ENCODE measurements around the gene ATP10A. TPM values are rescaled to one million over a fixed set of nuclear protein-coding genes. Genes with fewer than 3 reads are reported as not detected.

The ATP10A gene
- total RNA-seq, 2 donors from 2014 or later: 28.6 to 36.8 TPM

DNA sequence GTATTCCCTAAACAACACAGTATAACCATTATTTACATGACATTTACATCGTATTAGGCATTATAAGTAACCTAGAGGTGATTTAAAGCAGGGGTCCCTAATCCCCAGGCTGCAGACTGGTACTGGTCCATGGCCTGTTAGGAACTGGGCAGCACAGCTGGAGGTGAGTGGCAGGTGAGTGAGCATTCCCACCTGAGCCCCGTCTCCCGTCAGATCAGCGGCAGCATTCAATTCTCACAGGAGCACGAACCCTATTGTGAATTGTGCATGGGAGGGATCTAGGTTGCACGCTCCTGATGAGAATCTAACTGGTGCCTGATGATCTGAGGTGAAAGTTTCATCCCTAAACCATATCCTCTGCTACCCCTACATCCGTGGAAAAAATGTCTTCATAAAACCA lies 138.2 kb downstream of the ATP10A start:
- peaks cover 5% of the 10 kb centered on the region for H3K4me1 Mint-ChIP-seq
- no peaks in the 10 kb centered on the region for H3K9me3 ChIP-seq (ENCODE audit: control insufficient read depth, low read length, poor library complexity, severe bottlenecking)
- DNase-seq (no peak), ATAC-seq (no peak)
- H3K27ac Mint-ChIP-seq: no peak overlapping the region
- no peak overlapping the region for H3K4me3 Mint-ChIP-seq
- no peaks in the 10 kb centered on the region for H3K27me3 Mint-ChIP-seq
- peaks cover 9% of the 10 kb centered on the region for H3K36me3 Mint-ChIP-seq (ENCODE audit: low read depth)

DNA sequence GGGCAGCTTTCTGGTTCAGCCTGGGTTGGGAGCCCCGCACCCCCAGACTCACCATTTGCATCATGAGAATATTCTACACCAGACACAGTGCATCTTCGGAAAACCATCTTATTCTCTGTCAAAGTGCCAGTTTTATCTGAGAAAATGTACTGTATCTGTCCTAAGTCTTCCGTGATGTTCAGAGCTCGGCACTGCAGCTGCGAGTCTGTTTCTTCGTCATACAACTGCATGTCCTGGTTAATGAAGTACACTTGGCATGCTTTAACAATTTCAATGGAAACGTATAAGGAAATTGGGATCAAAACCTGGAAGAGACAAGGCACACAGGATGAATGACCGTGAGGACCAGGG lies 141.5 kb downstream of the ATP10A start:
- H3K4me1 Mint-ChIP-seq: peaks cover 2% of the 10 kb centered on the region
- H3K27ac Mint-ChIP-seq: peak overlapping the region; percentile 27
- DNase-seq (no peak), ATAC-seq (no peak)
- H3K9me3 ChIP-seq (ENCODE audit: control insufficient read depth, low read length, poor library complexity, severe bottlenecking): no peaks in the 10 kb centered on the region
- H3K36me3 Mint-ChIP-seq (ENCODE audit: low read depth): peaks cover 7% of the 10 kb centered on the region
- no peak overlapping the region for H3K4me3 Mint-ChIP-seq
- no peaks in the 10 kb centered on the region for H3K27me3 Mint-ChIP-seq

DNA sequence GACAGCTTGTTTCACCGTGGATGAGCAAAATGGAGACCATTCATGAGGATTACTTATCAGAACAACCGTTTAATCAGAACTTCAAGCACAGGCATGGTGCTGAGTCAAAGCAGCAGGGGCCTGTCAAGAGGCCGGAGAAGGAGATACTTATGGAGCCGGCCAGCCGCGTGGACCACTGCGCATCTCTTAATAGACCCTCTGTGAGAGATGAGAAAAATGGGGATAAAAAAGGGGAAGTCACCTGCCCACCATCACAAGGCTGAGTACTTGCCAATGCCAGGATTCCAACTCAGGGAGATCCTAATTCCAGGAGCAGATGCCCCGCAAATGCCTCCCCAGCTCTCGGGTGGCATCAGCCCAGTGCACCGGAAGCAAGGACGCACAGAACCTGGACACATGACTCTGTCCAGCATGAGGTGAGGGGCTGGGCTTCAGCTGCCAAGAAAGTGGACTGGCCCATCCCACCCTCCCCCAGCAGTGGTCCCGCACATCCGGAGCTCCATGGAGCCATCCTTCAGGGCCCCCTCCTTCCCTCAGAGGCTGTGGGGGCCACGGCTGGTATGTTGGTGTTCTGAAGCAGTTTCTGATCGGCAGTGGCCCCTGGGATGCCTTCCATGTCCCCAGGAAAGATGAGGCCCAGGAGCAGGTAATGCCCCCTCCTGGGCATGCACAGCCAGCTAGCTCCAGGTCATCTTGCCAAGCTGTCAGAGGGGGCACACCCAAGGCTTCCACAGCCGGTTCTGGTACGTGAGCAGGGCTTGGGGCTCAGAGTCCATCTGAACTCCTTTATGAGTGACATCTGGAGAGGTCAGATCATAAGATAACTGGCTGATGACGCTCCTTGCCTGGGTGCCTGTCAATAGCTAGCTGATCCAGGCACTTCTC lies 143.8 kb downstream of the ATP10A start:
- no peaks in the 10 kb centered on the region for H3K9me3 ChIP-seq (ENCODE audit: control insufficient read depth, low read length, poor library complexity, severe bottlenecking)
- DNase-seq (no peak), ATAC-seq (no peak)
- no peak overlapping the region for H3K27ac Mint-ChIP-seq
- peaks cover 2% of the 10 kb centered on the region for H3K4me1 Mint-ChIP-seq
- H3K4me3 Mint-ChIP-seq: no peak overlapping the region
- peaks cover 7% of the 10 kb centered on the region for H3K36me3 Mint-ChIP-seq (ENCODE audit: low read depth)
- H3K27me3 Mint-ChIP-seq: no peaks in the 10 kb centered on the region

DNA sequence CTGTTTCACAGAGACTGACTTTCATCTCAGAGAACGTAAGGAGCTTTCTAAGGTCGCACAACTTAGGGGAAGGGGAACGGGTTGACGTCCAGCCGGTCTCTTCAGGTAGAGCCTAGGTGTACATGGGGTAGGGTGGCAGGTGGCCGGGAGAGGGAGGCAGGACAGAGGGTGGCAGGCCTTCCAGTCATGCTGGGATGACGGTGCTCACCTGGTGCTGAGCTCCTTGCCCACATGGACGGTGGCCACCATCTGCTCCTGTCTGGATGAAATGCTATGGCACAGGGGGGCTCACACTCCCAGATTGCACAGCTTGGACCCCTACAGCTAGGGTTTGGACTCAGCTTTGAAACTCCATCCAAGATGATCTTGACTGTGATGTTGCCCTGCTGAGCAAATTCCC lies 144.5 kb downstream of the ATP10A start:
- Mint-ChIP-seq H3K27ac (no peak overlapping the region), H3K4me1 (peaks cover 2% of the 10 kb centered on the region), H3K36me3 (ENCODE audit: low read depth) (peaks cover 7% of the 10 kb centered on the region), H3K27me3 (no peaks in the 10 kb centered on the region), H3K4me3 (no peak overlapping the region)
- DNase-seq (no peak), ATAC-seq (no peak)
- H3K9me3 ChIP-seq (ENCODE audit: control insufficient read depth, low read length, poor library complexity, severe bottlenecking): no peaks in the 10 kb centered on the region

DNA sequence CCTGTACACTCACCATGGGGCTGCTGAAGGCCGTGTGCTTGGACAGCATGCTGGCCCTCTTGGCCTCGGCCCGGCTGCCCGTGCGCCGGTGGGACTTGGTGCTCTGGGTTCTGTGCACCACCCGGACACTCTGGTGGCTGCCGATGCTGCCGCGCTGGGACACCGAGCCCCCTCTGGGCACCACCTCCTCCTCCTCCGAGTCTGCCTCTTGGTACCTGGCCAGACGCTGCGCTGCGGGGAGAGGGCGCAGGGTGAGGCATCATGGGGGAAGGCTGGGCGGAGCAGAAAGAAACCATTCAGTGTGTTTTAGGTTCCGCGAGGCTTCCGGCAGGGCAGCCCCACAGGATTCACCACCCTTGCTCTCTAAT lies 145.0 kb downstream of the ATP10A start:
- Mint-ChIP-seq H3K4me1 (peaks cover 2% of the 10 kb centered on the region), H3K4me3 (no peak overlapping the region)
- no peak for ATAC-seq

DNA sequence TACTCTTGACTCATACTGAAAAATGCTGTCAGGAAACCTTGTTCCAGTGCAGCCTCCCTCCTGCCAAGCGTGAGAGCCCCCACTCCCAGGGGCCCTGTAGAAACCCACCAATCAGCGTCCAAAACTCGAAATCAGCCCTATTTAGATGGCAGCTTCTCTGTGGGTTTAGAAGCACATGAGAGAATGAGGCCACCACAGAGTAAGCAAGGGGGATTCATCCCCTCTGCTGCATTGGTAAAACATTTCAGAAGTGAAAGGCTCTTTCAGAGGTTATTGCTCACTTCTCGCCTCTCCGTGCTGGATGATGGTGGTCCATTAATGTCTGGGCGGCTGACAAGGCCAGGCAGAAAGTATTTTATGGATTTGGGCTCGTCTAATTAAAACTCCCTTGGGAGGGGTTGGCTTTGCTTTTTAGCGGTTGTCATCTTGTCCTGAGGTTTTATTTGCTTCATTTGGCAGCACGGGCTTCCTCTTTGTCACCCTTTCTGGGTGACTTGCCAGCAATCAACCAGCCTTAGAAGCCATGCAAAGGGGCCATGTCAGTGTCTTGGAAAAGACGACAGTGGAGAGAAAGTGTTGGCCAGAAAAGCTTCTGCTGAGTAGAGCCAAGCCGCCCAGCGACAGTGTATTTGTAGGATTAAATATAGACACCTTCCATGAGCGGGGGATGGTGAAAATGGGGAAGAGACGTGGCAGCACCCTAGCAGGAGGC lies 145.5 kb downstream of the ATP10A start:
- H3K27me3 Mint-ChIP-seq: no peaks in the 10 kb centered on the region
- H3K36me3 Mint-ChIP-seq (ENCODE audit: low read depth): peaks cover 5% of the 10 kb centered on the region
- ATAC-seq (no peak), DNase-seq (no peak)
- H3K4me1 Mint-ChIP-seq: peaks cover 2% of the 10 kb centered on the region
- H3K4me3 Mint-ChIP-seq: no peak overlapping the region
- H3K27ac Mint-ChIP-seq: peak overlapping the region; percentile 65
- no peaks in the 10 kb centered on the region for H3K9me3 ChIP-seq (ENCODE audit: control insufficient read depth, low read length, poor library complexity, severe bottlenecking)

More for the DNA sequence above, 145.0 kb downstream of the ATP10A start:
- no peaks in the 10 kb centered on the region for H3K9me3 ChIP-seq (ENCODE audit: control insufficient read depth, low read length, poor library complexity, severe bottlenecking)
- Mint-ChIP-seq H3K27me3 (no peaks in the 10 kb centered on the region), H3K27ac (peak overlapping the region; percentile 65), H3K36me3 (ENCODE audit: low read depth) (peaks cover 7% of the 10 kb centered on the region)
- no peak for DNase-seq

DNA sequence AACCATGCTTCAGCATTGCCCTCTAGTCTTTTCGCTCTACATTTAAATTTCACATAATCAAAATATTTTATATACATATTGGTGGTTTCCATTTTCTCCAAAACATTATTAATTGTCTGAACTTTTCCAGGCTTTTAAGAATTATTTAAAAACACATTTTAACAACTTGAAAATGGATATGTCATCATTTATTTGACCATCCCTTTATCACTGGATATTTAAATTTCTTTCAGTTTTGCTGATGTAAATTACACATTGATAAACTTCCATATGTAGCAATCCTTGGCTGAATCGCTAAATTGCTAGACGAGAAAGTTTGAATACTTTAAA lies 146.0 kb downstream of the ATP10A start:
- peaks cover 4% of the 10 kb centered on the region for H3K36me3 Mint-ChIP-seq (ENCODE audit: low read depth)

DNA sequence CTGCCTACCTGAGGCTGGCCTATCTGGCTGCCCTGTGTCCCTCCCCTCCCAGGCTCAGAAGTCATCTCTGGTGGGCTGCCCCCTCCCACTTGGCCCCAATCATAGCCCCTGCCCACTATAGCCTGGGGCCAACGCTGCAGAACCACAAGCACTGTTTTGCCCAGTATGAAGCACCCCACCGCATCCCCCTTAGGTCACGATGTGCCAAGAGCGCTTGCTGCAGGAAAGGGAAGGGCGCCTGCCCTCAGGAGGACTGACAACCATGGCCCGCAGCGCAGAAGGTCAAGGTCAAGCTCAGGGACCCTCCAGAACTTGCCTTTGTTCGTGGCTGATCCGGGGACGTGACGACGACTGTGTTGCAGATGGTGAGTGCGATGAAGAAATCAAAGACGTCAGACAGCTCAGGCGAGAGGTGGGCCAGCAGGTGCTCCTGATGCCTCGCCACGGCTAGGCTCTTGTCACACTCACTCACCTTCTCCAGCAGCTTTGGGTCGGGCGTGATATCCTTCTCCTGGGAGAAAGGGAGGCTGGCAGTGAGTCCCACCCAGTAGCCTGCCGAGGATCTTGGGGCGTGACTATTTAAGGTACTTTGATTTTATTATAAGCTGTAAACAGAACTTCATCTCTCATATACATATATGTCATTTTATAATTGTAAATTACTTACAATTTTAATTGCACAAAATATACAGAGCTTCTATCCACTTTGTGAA lies 146.6 kb downstream of the ATP10A start:
- Mint-ChIP-seq H3K4me1 (peaks cover 5% of the 10 kb centered on the region), H3K27me3 (no peaks in the 10 kb centered on the region), H3K36me3 (ENCODE audit: low read depth) (peaks cover under 1% of the 10 kb centered on the region), H3K4me3 (no peak overlapping the region), H3K27ac (no peak overlapping the region)
- DNase-seq (no peak), ATAC-seq (no peak)
- no peaks in the 10 kb centered on the region for H3K9me3 ChIP-seq (ENCODE audit: control insufficient read depth, low read length, poor library complexity, severe bottlenecking)

More for the DNA sequence above, 146.0 kb downstream of the ATP10A start:
- no peaks in the 10 kb centered on the region for H3K27me3 Mint-ChIP-seq
- H3K4me3 Mint-ChIP-seq: no peak overlapping the region
- peak overlapping the region; percentile 65 for H3K27ac Mint-ChIP-seq
- H3K9me3 ChIP-seq (ENCODE audit: control insufficient read depth, low read length, poor library complexity, severe bottlenecking): no peaks in the 10 kb centered on the region
- H3K4me1 Mint-ChIP-seq: peaks cover 4% of the 10 kb centered on the region
- DNase-seq: no peak
- no peak for ATAC-seq

DNA sequence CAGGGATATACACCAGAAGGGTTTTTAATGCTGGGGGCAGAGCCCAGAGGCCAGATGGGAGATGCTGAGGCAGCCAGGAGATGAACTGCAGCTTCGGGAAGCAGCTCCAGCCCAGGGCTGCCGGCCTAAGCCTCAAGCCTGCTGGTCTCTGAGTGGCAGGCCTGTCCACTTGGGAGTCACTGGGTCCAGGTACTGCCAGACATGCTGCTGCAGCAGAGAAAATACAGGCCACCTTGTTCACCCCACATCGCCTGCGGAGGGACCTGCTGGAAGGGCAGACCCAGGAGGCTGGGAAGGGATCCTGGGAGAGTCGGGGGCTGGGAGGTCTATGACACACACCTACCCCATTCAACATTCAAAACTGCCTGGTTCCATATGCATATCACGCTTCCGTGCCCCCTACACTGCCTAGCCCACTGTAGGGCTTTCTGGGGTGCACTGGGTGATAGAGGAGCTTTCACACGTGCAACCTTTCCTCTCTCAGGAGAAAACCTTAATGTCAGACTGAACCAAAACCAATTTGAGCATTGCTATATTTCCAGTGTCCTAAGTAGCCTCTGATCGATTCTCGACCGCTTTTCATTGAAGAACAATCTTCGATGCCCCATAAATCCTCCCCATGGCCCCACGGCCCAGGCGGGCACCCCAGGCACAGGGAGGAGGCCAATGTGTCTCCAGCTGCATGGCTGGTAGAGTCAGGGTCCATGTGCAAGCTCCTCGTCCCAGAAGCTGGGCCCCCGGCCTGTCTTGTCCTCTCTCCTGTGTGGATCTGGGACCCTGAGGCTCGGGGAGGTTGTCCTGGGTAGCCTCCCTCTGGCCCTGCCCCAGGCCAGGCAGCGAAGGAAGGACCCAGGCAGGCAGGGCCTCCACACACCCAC lies 147.4 kb downstream of the ATP10A start:
- Mint-ChIP-seq H3K27me3 (no peaks in the 10 kb centered on the region), H3K4me1 (peaks cover 4% of the 10 kb centered on the region), H3K27ac (no peak overlapping the region), H3K4me3 (no peak overlapping the region), H3K36me3 (ENCODE audit: low read depth) (no peaks in the 10 kb centered on the region)
- ATAC-seq (no peak), DNase-seq (no peak)
- no peaks in the 10 kb centered on the region for H3K9me3 ChIP-seq (ENCODE audit: control insufficient read depth, low read length, poor library complexity, severe bottlenecking)

DNA sequence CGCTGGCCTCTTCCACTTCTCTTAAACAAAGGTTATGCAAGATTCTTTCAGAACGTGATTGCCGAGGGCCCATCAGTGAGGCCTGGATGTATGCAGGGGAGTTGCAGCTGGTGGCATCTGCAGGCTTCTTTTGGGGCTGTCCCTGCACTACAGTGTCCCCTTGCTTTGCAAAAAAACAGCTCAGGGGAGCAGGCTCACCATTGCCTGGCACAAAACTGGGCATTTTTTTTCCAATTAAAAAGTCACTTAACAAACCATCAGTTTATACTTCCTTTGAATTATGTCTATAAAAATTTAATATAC lies 148.6 kb downstream of the ATP10A start:
- peaks cover 4% of the 10 kb centered on the region for H3K4me1 Mint-ChIP-seq
- no peaks in the 10 kb centered on the region for H3K9me3 ChIP-seq (ENCODE audit: control insufficient read depth, low read length, poor library complexity, severe bottlenecking)
- no peaks in the 10 kb centered on the region for H3K36me3 Mint-ChIP-seq (ENCODE audit: low read depth)
- no peak overlapping the region for H3K4me3 Mint-ChIP-seq
- no peaks in the 10 kb centered on the region for H3K27me3 Mint-ChIP-seq
- ATAC-seq: no peak
- H3K27ac Mint-ChIP-seq: no peak overlapping the region
- no peak for DNase-seq

DNA sequence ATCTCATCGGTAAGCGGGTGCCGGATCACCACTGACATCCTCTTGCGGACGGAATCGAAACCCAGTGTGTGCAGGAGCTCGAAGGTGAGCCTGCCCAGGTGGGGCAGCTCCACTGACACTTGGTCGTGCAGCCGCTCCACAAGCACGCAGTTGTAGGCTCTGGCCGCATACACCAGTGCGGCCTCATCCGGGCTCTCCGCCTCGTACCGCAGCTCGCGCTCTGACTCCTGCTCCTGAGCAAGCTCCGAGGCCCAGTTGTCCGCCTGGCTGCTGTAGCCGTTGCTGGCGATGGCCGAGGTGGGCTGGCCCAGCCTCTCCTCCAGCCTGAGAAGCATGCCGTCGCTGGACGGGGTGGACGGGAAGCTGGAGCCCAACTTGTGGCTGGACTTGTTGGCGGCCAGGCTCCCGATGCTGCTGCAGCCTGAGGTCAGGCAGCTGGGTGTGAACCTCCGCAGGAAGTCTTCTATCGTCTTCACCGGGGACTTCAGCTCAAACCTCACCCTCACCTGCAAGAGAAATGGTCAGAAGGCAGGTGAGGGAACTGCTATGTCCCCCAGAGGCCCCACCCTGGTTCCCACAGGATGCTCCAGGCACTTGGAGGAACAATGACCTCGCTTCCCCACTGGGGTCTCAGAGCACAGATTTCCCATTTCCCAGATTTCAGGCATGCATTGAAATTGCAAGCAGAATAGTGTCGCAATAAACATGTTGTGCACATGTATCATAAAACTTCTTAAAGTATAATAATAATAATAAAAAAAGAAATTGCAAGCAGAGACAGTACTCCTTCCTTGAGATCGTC lies 149.2 kb downstream of the ATP10A start:
- peaks cover 4% of the 10 kb centered on the region for H3K4me1 Mint-ChIP-seq
- H3K27ac Mint-ChIP-seq: no peak overlapping the region
- DNase-seq (no peak), ATAC-seq (no peak)
- H3K4me3 Mint-ChIP-seq: no peak overlapping the region
- no peaks in the 10 kb centered on the region for H3K27me3 Mint-ChIP-seq
- no peaks in the 10 kb centered on the region for H3K36me3 Mint-ChIP-seq (ENCODE audit: low read depth)
- H3K9me3 ChIP-seq (ENCODE audit: control insufficient read depth, low read length, poor library complexity, severe bottlenecking): no peaks in the 10 kb centered on the region

DNA sequence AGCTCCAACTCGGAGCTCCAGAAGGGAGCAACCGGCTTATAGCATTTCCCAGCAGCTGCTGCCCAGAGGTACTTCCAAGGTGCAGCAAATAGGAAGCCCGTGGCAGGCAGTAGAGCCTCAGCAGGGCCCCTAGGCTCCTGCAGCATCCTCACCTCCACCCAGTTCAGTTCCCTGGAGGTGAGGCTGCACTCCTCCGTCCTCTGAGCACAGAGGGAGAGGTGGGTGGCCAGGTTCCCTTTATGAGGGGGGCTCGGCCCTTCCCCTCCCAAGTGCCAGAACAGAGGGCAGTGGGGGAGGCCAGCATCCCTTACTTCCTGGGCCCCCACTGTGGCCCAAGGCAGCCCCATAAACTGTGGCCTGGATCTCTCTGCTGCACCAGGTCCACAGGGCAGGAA lies 150.2 kb downstream of the ATP10A start:
- no peak overlapping the region for H3K4me3 Mint-ChIP-seq
- peaks cover 4% of the 10 kb centered on the region for H3K4me1 Mint-ChIP-seq
- H3K27me3 Mint-ChIP-seq: no peaks in the 10 kb centered on the region
- no peak for DNase-seq
- H3K9me3 ChIP-seq (ENCODE audit: control insufficient read depth, low read length, poor library complexity, severe bottlenecking): no peaks in the 10 kb centered on the region
- no peak overlapping the region for H3K27ac Mint-ChIP-seq
- no peak for ATAC-seq
- no peaks in the 10 kb centered on the region for H3K36me3 Mint-ChIP-seq (ENCODE audit: low read depth)

Measured in T-helper 17 cell (primary cell).